ENCODE measurements around the gene CBLB. TPM values are rescaled to one million over a fixed set of nuclear protein-coding genes. Genes with fewer than 3 reads are reported as not detected.

Gene CBLB
- total and polyA plus RNA-seq, 2 donors (not counting 1 experiment from before 2014, with no cell fraction given): 26.9 to 28.5 TPM

- H2AFZ ChIP-seq (ENCODE audit: low read length): no peak overlapping the region
- H3K79me2 ChIP-seq (ENCODE audit: control insufficient read depth, insufficient read depth, low read length): no peaks in the 10 kb centered on the region
- H3K27ac ChIP-seq (ENCODE audit: insufficient read depth, low read length): no peak overlapping the region
- H4K20me1 ChIP-seq (ENCODE audit: control insufficient read depth, extremely low read depth, insufficient read depth, low read length): no peaks in the 10 kb centered on the region
- H3K9ac ChIP-seq (ENCODE audit: insufficient read depth, low read length): no peak overlapping the region
- no peak overlapping the region for H3K4me2 ChIP-seq (ENCODE audit: extremely low read depth, insufficient read depth, low read length)
- no peak for DNase-seq (ENCODE audit: low read depth in 2 of 2)
- no peaks in the 10 kb centered on the region for H3K27me3 ChIP-seq (ENCODE audit: control insufficient read depth, insufficient read depth, low read length)
- no peaks in the 10 kb centered on the region for H3K4me1 ChIP-seq (ENCODE audit: control insufficient read depth, extremely low read depth, insufficient read depth, low read length)
- H3K36me3 ChIP-seq (ENCODE audit: control insufficient read depth, insufficient read depth, low read length): no peaks in the 10 kb centered on the region
- no peak overlapping the region for H3K4me3 ChIP-seq (replicated peaks in 1 of 4; ENCODE audit: control extremely low read depth in 1 of 4, insufficient read depth in 1 of 4, low read depth in 3 of 4, low read length in 4 of 4)
- H3K9me3 ChIP-seq (ENCODE audit: control insufficient read depth, insufficient read depth, low read depth, low read length): no peaks in the 10 kb centered on the region
- no peak for TF ChIP-seq CTCF (conservative IDR thresholded peaks at IDR 0.05 in 1 of 2, IDR thresholded peaks at IDR 0.05 in 1 of 2; ENCODE audit: low read depth in 1 of 2, low read length in 2 of 2)
- TF ChIP-seq EZH2 (IDR thresholded peaks at IDR 0.05; ENCODE audit: low read length, missing control alignments): no peak
Measured at GRCh38 chr3:105634708-105635107, 234.1 kb downstream of the CBLB start.

GRCh38 chr3:105629718-105630117 lies 239.1 kb downstream of the CBLB start:
- no peak overlapping the region for H3K27ac ChIP-seq (ENCODE audit: insufficient read depth, low read length)
- H3K4me3 ChIP-seq (replicated peaks in 1 of 4; ENCODE audit: control extremely low read depth in 1 of 4, insufficient read depth in 1 of 4, low read depth in 3 of 4, low read length in 4 of 4): no peak overlapping the region
- H3K9me3 ChIP-seq (ENCODE audit: control insufficient read depth, insufficient read depth, low read depth, low read length): no peaks in the 10 kb centered on the region
- no peaks in the 10 kb centered on the region for H3K36me3 ChIP-seq (ENCODE audit: control insufficient read depth, insufficient read depth, low read length)
- no peak overlapping the region for H3K4me2 ChIP-seq (ENCODE audit: extremely low read depth, insufficient read depth, low read length)
- no peaks in the 10 kb centered on the region for H3K79me2 ChIP-seq (ENCODE audit: control insufficient read depth, insufficient read depth, low read length)
- H3K9ac ChIP-seq (ENCODE audit: insufficient read depth, low read length): no peak overlapping the region
- no peak for TF ChIP-seq EZH2 (IDR thresholded peaks at IDR 0.05; ENCODE audit: low read length, missing control alignments)
- no peak for TF ChIP-seq CTCF (conservative IDR thresholded peaks at IDR 0.05 in 1 of 2, IDR thresholded peaks at IDR 0.05 in 1 of 2; ENCODE audit: low read depth in 1 of 2, low read length in 2 of 2)
- H3K27me3 ChIP-seq (ENCODE audit: control insufficient read depth, insufficient read depth, low read length): no peaks in the 10 kb centered on the region
- H3K4me1 ChIP-seq (ENCODE audit: control insufficient read depth, extremely low read depth, insufficient read depth, low read length): no peaks in the 10 kb centered on the region
- no peak for DNase-seq (ENCODE audit: low read depth in 2 of 2)
- no peak overlapping the region for H2AFZ ChIP-seq (ENCODE audit: low read length)
- no peaks in the 10 kb centered on the region for H4K20me1 ChIP-seq (ENCODE audit: control insufficient read depth, extremely low read depth, insufficient read depth, low read length)

- Histone ChIP-seq H3K9me3 (ENCODE audit: control insufficient read depth, insufficient read depth, low read depth, low read length) (no peaks in the 10 kb centered on the region), H3K36me3 (ENCODE audit: control insufficient read depth, insufficient read depth, low read length) (no peaks in the 10 kb centered on the region), H2AFZ (ENCODE audit: low read length) (no peak overlapping the region), H3K79me2 (ENCODE audit: control insufficient read depth, insufficient read depth, low read length) (no peaks in the 10 kb centered on the region), H4K20me1 (ENCODE audit: control insufficient read depth, extremely low read depth, insufficient read depth, low read length) (no peaks in the 10 kb centered on the region), H3K4me1 (ENCODE audit: control insufficient read depth, extremely low read depth, insufficient read depth, low read length) (no peaks in the 10 kb centered on the region), H3K27ac (ENCODE audit: insufficient read depth, low read length) (no peak overlapping the region), H3K4me3 (replicated peaks in 1 of 4; ENCODE audit: control extremely low read depth in 1 of 4, insufficient read depth in 1 of 4, low read depth in 3 of 4, low read length in 4 of 4) (no peak overlapping the region), H3K9ac (ENCODE audit: insufficient read depth, low read length) (no peak overlapping the region), H3K27me3 (ENCODE audit: control insufficient read depth, insufficient read depth, low read length) (no peaks in the 10 kb centered on the region), H3K4me2 (ENCODE audit: extremely low read depth, insufficient read depth, low read length) (no peak overlapping the region)
- no peak for DNase-seq (ENCODE audit: low read depth in 2 of 2)
- TF ChIP-seq CTCF (conservative IDR thresholded peaks at IDR 0.05 in 1 of 2, IDR thresholded peaks at IDR 0.05 in 1 of 2; ENCODE audit: low read depth in 1 of 2, low read length in 2 of 2) (no peak), EZH2 (IDR thresholded peaks at IDR 0.05; ENCODE audit: low read length, missing control alignments) (no peak)
Measured at GRCh38 chr3:105626739-105627138, 242.1 kb downstream of the CBLB start.
